Stimulated activated CD4-positive, alpha-beta T cell treated with anti-CD3 and anti-CD28 coated beads, Interleukin-4, amount 100 ng/mL, for 4 hours (primary cell): ENCODE data around the gene FGF12.

Experiments used
- DNase-seq, 2 experiments: peaks; one replicate each; pipeline ENCODE4 v3.0.0-alpha.2; 2020

Gene FGF12

GRCh38 chr3:192253138-192253887 is 474.0 kb downstream of the FGF12 start:
- DNase-seq = no peak

GRCh38 chr3:192249516-192249915 is 477.8 kb downstream of the FGF12 start:
- no peak for DNase-seq

GRCh38 chr3:192246847-192247559 is 480.3 kb downstream of the FGF12 start:
- no peak for DNase-seq

- no peak for DNase-seq
Observed at GRCh38 chr3:192244591-192244990, 482.8 kb downstream of the FGF12 start.

GRCh38 chr3:192239956-192240355 is 487.4 kb downstream of the FGF12 start:
- DNase-seq = no peak

GRCh38 chr3:192237992-192238608 is 489.2 kb downstream of the FGF12 start:
- DNase-seq = no peak

- DNase-seq = no peak
Observed at GRCh38 chr3:192229866-192230265, 497.5 kb downstream of the FGF12 start.

GRCh38 chr3:192224634-192225155 is 502.6 kb downstream of the FGF12 start:
- no peak for DNase-seq

GRCh38 chr3:192223815-192224214 is 503.5 kb downstream of the FGF12 start:
- no peak for DNase-seq

- no peak for DNase-seq
Observed at GRCh38 chr3:192220915-192221314, 506.4 kb downstream of the FGF12 start.

- DNase-seq = no peak
Observed at GRCh38 chr3:192219926-192220325, 507.4 kb downstream of the FGF12 start.

GRCh38 chr3:192216067-192216466 is 511.3 kb downstream of the FGF12 start:
- no peak for DNase-seq

- DNase-seq = no peak
Observed at GRCh38 chr3:192212979-192213378, 514.4 kb downstream of the FGF12 start.

GRCh38 chr3:192212335-192212734 is 515.0 kb downstream of the FGF12 start:
- no peak for DNase-seq

GRCh38 chr3:192207651-192208050 is 519.7 kb downstream of the FGF12 start:
- no peak for DNase-seq

GRCh38 chr3:192207239-192207638 is 520.1 kb downstream of the FGF12 start:
- DNase-seq = no peak

- DNase-seq = no peak
Observed at GRCh38 chr3:192194085-192194484, 533.3 kb downstream of the FGF12 start.

GRCh38 chr3:192188218-192188835 is 539.0 kb downstream of the FGF12 start:
- peak; percentile 1 to 19 for DNase-seq

GRCh38 chr3:192187485-192188051 is 539.8 kb downstream of the FGF12 start:
- no peak for DNase-seq

- no peak for DNase-seq
Observed at GRCh38 chr3:192186498-192186897, 540.8 kb downstream of the FGF12 start.

- DNase-seq = no peak
Observed at GRCh38 chr3:192186045-192186444, 541.3 kb downstream of the FGF12 start.

GRCh38 chr3:192183109-192183508 is 544.2 kb downstream of the FGF12 start:
- DNase-seq = no peak

- no peak for DNase-seq
Observed at GRCh38 chr3:192181151-192181550, 546.2 kb downstream of the FGF12 start.
